ENCODE data around the gene ZSCAN1. TPM values are rescaled to one million over a fixed set of nuclear protein-coding genes. Genes with fewer than 3 reads are reported as not detected.

The ZSCAN1 gene
- total RNA-seq, 2 donors from 2014 or later: not detected

DNA sequence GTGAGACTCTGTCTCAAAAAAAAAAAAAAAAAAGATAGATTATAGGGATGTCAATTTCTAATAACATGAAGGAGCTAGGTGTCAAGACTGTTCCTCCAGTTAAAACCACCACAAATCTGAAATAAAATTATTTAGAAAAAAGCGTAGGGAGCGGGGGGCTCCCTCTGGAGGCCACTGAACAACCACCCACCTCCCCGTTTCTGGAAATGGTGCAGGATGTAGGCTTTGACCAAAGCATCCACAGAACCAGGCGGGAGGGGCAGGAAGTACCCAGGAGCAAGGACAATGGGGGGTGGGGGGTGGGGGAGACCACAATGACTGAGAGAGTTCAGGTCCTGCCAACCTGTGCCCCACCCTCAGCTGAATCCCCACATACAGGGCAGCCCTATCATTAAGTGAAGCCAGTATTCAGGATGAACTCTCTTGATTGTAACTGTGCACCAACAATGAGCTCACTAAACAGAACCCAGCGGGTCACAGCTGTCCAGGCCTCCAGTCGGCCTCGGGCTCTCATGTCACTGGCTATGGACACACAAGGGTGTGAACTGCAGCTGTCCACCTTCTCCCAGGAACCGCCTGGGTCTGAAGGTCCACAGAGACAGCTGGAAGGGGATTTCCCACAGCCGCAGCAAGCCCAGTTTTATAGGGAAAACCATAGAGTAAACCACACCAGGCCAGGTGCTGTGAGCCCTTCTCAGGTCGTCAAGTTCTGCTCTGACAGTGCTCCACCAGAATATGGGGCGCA lies 57.6 kb downstream of the ZSCAN1 start:
- H3K27ac Mint-ChIP-seq: no peak overlapping the region
- H3K36me3 Mint-ChIP-seq: peaks cover 41 to 64% of the 10 kb centered on the region in 2 donors

DNA sequence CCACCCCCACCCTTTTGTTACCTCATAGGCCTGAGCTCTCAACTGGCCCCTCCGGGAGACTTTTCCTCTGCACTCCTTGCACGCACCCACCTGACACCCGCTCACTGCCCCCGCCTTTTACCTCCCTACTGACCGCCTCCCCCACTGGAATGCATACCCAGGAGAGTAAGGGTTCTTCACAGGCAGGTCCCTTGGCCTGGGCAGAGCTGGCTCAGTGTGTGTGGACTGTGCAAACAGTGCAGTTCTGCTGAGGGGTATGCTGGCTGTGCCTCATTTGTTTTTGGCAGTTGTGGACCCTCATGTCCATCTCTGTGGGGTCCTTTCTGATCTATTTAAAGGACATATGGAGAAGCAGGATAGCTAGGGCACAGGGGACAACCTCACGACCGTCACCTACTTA lies 59.2 kb downstream of the ZSCAN1 start:
- ATAC-seq (no peak), DNase-seq (ENCODE audit: low spot score in 2 of 2) (no peak)
- Mint-ChIP-seq H3K27ac (peak overlapping the region in 1 of 2 donors; percentile 15), H3K9me3 (peaks cover 17 to 36% of the 10 kb centered on the region in 2 donors), H3K36me3 (peaks cover 42 to 63% of the 10 kb centered on the region in 2 donors)

More for the DNA sequence above, 57.6 kb downstream of the ZSCAN1 start:
- DNase-seq (ENCODE audit: low spot score in 2 of 2): no peak
- no peak for ATAC-seq
- H3K9me3 Mint-ChIP-seq: peaks cover 15 to 29% of the 10 kb centered on the region in 2 donors

DNA sequence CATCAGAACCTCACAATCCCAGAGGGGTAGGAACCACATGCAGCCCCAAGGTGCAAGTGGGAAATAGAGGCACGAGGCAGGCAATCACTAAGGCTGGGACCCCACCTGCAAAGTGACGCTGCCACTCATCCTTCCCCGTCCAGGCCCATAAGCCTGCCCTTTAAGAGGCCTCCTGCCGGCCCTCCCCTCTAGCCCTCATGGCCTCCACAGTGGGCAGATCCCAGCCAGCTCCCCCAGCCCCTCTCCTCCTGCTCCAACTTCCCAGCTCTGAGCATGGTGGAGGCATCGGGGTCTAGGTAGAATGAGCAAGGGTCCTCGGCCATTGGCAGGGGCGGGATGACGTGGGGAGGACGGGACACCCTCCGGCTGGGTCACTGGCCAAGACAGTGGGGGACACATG lies 61.5 kb downstream of the ZSCAN1 start:
- H3K36me3 Mint-ChIP-seq: peaks cover 34 to 55% of the 10 kb centered on the region in 2 donors
- no peak overlapping the region for H3K27ac Mint-ChIP-seq
- H3K9me3 Mint-ChIP-seq: peaks cover 19 to 27% of the 10 kb centered on the region in 2 donors
- ATAC-seq (no peak), DNase-seq (ENCODE audit: low spot score in 2 of 2) (no peak)

DNA sequence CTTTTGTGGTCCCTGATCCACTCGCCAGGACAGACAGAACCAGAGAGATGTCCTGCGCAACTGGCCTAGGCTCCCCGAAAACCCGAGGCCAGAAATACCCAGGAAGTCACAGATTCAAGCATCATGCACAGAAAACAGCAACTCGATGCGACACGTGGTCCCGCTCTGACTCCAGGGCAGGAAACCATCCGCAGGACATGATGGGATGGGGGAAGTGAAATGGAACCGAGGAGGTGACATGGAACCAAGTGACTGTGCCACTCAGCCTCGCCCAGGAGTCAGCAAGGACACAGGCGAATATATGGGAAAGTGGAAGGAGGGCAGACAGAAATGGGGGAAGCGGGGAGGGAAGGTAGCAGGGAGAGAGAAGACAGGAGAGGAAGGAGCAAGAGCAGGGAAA lies 63.1 kb downstream of the ZSCAN1 start:
- peaks cover 30 to 52% of the 10 kb centered on the region in 2 donors for H3K36me3 Mint-ChIP-seq
- no peak for ATAC-seq
- H3K9me3 Mint-ChIP-seq: peaks cover 19 to 27% of the 10 kb centered on the region in 2 donors

DNA sequence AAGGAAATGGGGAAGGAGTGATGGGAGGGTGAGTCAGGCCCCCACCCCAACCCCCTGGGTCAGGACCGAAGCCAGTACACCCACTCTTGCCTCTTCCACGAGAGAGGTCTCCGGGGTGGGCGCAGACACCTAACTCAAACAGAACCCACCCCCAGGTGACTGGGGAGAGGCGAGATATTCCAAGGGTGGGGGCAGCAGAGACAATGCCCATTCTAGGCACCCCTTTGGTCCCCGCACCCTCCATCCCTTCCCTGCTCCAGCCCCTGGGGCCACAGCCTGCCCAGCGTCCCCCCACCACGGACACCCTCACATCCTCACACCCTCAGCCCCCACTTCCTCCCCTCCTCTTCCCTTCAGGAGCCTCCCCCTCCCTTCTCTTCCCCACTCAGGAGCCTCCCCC lies 63.5 kb downstream of the ZSCAN1 start:
- H3K9me3 Mint-ChIP-seq: peaks cover 21 to 27% of the 10 kb centered on the region in 2 donors
- DNase-seq (ENCODE audit: low spot score in 2 of 2) (no peak), ATAC-seq (no peak)
- H3K27ac Mint-ChIP-seq: peak overlapping the region; percentile 93 to 99
- H3K36me3 Mint-ChIP-seq: peaks cover 30 to 51% of the 10 kb centered on the region in 2 donors

More for the DNA sequence above, 63.1 kb downstream of the ZSCAN1 start:
- no peak for DNase-seq (ENCODE audit: low spot score in 2 of 2)
- H3K27ac Mint-ChIP-seq: peak overlapping the region; percentile 93 to 99

DNA sequence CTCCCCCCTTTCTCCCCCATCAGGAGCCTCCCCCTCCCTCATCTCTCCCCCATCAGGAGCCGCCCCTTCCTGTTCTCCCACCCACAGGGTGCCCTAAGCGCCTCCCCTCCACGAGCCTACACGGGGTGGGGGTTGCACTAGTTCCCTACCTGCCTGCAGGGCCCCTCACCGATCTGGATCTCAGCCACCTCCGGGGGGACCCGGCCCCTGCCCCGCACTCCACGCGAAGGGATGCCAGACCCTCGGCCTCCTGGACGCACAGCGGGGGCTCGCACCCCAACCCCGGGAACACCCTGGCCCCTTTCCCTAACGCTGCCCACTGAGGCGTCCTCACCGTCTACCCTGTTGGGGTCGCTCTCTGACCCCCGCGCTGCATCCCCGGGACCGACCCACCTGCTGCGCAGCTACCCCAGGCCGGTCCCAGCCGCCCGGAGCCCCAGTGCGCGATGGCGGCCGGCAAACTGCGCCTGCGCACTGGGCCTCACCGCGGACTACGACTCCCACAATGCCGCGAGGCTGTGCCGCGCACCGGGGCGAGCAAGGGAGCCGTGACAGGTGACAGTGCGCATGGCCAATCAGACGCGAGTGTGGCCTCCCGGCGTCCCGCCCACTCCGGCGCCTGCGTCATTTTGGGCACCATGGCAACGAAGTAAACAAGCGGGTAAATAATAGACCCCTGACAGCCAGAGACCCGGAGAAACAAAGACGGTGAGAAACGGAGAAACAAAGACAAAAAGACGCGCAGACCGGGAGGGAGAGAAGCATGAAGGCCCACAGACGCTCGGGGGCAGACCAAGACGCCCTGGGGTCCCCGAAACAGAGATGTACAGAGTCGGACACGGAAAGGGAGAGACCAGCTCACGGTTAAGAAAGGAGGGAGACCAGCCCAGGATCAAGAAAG lies 64.2 kb downstream of the ZSCAN1 start, which contains the start of gene ZSCAN18:
Gene ZSCAN18, minus strand, starts transcription at position 451 of the 901 bp plus-strand sequence. CDS start 7,964 bp downstream, outside the sequence.
- Mint-ChIP-seq H3K36me3 (peaks cover 36 to 48% of the 10 kb centered on the region in 2 donors), H3K27ac (peak within 1 kb of the TSS; percentile 99), H3K9me3 (peaks cover 24 to 31% of the 10 kb centered on the region in 2 donors)
- DNase-seq (ENCODE audit: low spot score in 2 of 2) (peak; percentile 95 to 96), ATAC-seq (peak; percentile 99)

DNA sequence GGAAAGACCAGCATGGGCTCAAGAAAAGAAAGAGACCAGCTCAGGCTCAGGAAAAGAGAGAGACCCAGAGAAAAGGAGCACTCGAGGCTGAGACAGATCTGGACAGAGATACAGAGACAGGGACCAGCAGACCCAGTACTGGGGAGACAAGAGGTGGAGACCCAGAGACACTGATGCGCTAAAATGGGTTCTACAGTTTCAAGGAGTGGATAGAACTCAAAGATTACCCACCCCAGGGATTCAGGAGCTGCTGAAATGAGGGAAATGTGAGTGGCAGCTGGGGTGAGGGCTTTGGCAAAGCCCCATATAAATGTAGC lies 64.8 kb downstream of the ZSCAN1 start:
- peak overlapping the region; percentile 99 for H3K27ac Mint-ChIP-seq
- DNase-seq (ENCODE audit: low spot score in 2 of 2) (no peak), ATAC-seq (peak in 1 of 2 donors; percentile 5)
- peaks cover 36 to 48% of the 10 kb centered on the region in 2 donors for H3K36me3 Mint-ChIP-seq
- H3K9me3 Mint-ChIP-seq: peaks cover 25 to 32% of the 10 kb centered on the region in 2 donors

Other genes with a start within 250 kb of the ZSCAN1 start
- gene ZNF552, start 219.1 kb upstream of the ZSCAN1 start, total RNA-seq: 1 to 10 TPM; 6.2 to 7.1 TPM
- 10 to 100 TPM in 1 of 2 donors, 1 to 10 TPM in 1; 9.2 to 20.9 TPM for gene ZNF587B, start 203.7 kb upstream of the ZSCAN1 start, total RNA-seq
- 10 to 100 TPM; 28.7 to 36.6 TPM for gene ZNF587, start 184.2 kb upstream of the ZSCAN1 start, total RNA-seq
- 10 to 100 TPM; 12.1 to 18.1 TPM for gene ZNF814, start 145.0 kb upstream of the ZSCAN1 start, total RNA-seq
- gene ZNF417, start 117.4 kb upstream of the ZSCAN1 start, total RNA-seq: 10 to 100 TPM; 13.7 to 16.8 TPM
- 1 to 10 TPM; 2.4 to 3.1 TPM for gene ZNF418, start 98.6 kb upstream of the ZSCAN1 start, total RNA-seq
- 1 to 10 TPM; 5.0 to 6.0 TPM for gene ZNF256, start 86.3 kb upstream of the ZSCAN1 start, total RNA-seq
- gene C19orf18, start 59.5 kb upstream of the ZSCAN1 start, total RNA-seq: under 1 TPM in 1 of 2 donors, not detected in 1; 0.56 TPM
- 1 to 10 TPM; 3.2 to 9.1 TPM for gene ZNF606, start 31.2 kb upstream of the ZSCAN1 start, total RNA-seq
- under 1 TPM; 0.58 to 0.82 TPM for gene ZNF135, start 25.3 kb downstream of the ZSCAN1 start, total RNA-seq
- gene ZSCAN18, start 64.2 kb downstream of the ZSCAN1 start, total RNA-seq: 10 to 100 TPM; 22.8 to 25.6 TPM
- 1 to 10 TPM; 3.6 to 8.1 TPM for gene ZNF329, start 116.8 kb downstream of the ZSCAN1 start, total RNA-seq
- 10 to 100 TPM; 19.8 to 34.1 TPM for gene ZNF274, start 149.0 kb downstream of the ZSCAN1 start, total RNA-seq
- 10 to 100 TPM; 34.0 to 51.9 TPM for gene ZNF544, start 194.9 kb downstream of the ZSCAN1 start, total RNA-seq
- gene ZNF8, start 244.9 kb downstream of the ZSCAN1 start, total RNA-seq: 1 to 10 TPM; 4.5 to 5.6 TPM

Data from activated naive CD4-positive, alpha-beta T cell treated with anti-CD3 and anti-CD28 coated beads, Interleukin-2, amount 50 U/mL, for 72 hours (primary cell).